Keratinocyte (primary cell): ENCODE data around the gene DUSP16.

Experiments used
- CTCF ChIP-seq, 3 experiments: IDR thresholded peaks in 1 of 3; conservative IDR thresholded peaks in 1 of 3; optimal IDR thresholded peaks in 1 of 3; 2 replicates in 2 of 3; 3 replicates in 1 of 3; pipeline versions ENCODE3 to v1.5.1; 2011; ENCODE audit warnings: low read length in 3 of 3, mild to moderate bottlenecking in 3 of 3, moderate library complexity in 2 of 3, control low read depth in 1 of 3, inconsistent platforms in 1 of 3; ENCODE audit not compliant: insufficient read depth in 2 of 3; ENCODE audit errors: extremely low read depth in 1 of 3
- EZH2 ChIP-seq: IDR thresholded peaks from one replicate; pipeline ENCODE4 v1.6.1; 2012; ENCODE audit warnings: inconsistent platforms, mild to moderate bottlenecking, low read length, moderate library complexity

- TF ChIP-seq CTCF (optimal IDR thresholded peaks at IDR 0.05 in 1 of 3, IDR thresholded peaks at IDR 0.05 in 1 of 3, conservative IDR thresholded peaks at IDR 0.05 in 1 of 3; ENCODE audit: extremely low read depth in 1 of 3, insufficient read depth in 2 of 3, low read length in 3 of 3) (no peak), EZH2 (no peak)
These were observed 101.4 kb downstream of the DUSP16 start for GRCh38 chr12:12460935-12461922.
